ENCODE data around the gene CSF2RB. TPM values are rescaled to one million over a fixed set of nuclear protein-coding genes. Genes with fewer than 3 reads are reported as not detected.

Gene CSF2RB
- 0.02 TPM in 1 of 2 replicates, not detected in the other for total RNA-seq (2014; rRNA removed; shearing (Covaris generic))

GRCh38 chr22:36913427-36914389 is at the start of gene CSF2RB:
Gene CSF2RB (plus strand): TSS chr22:36913628. CDS start chr22:36922208, 8,580 bp downstream.
- DNase-seq (ENCODE audit: low spot score), result no peak

GRCh38 chr22:36863979-36864378 is 49.4 kb upstream of the CSF2RB start:
- no peak for DNase-seq (ENCODE audit: low spot score)

GRCh38 chr22:36864454-36865215 is 48.8 kb upstream of the CSF2RB start:
- DNase-seq (ENCODE audit: low spot score), result no peak

GRCh38 chr22:36865346-36865745 is 48.1 kb upstream of the CSF2RB start:
- DNase-seq (ENCODE audit: low spot score), result no peak

- no peak for DNase-seq (ENCODE audit: low spot score)
These were observed 45.7 kb upstream of the CSF2RB start for GRCh38 chr22:36867695-36868094.

- no peak for DNase-seq (ENCODE audit: low spot score)
These were observed 44.8 kb upstream of the CSF2RB start for GRCh38 chr22:36868546-36869181.

- peak; percentile 40 for DNase-seq (ENCODE audit: low spot score)
These were observed 43.2 kb upstream of the CSF2RB start for GRCh38 chr22:36870250-36870649.

GRCh38 chr22:36871669-36872081 is 41.8 kb upstream of the CSF2RB start:
- no peak for DNase-seq (ENCODE audit: low spot score)

GRCh38 chr22:36872084-36872483 is 41.3 kb upstream of the CSF2RB start:
- DNase-seq (ENCODE audit: low spot score), result no peak

GRCh38 chr22:36872866-36873498 is 40.4 kb upstream of the CSF2RB start:
- no peak for DNase-seq (ENCODE audit: low spot score)

- DNase-seq (ENCODE audit: low spot score), result peak; percentile 27
These were observed 39.7 kb upstream of the CSF2RB start for GRCh38 chr22:36873614-36874308.

GRCh38 chr22:36874309-36874696 is 39.1 kb upstream of the CSF2RB start:
- no peak for DNase-seq (ENCODE audit: low spot score)

GRCh38 chr22:36874736-36875135 is 38.7 kb upstream of the CSF2RB start:
- no peak for DNase-seq (ENCODE audit: low spot score)

- DNase-seq (ENCODE audit: low spot score), result no peak
These were observed 37.7 kb upstream of the CSF2RB start for GRCh38 chr22:36875741-36876140.

GRCh38 chr22:36879775-36880174 is 33.7 kb upstream of the CSF2RB start:
- no peak for DNase-seq (ENCODE audit: low spot score)

GRCh38 chr22:36881504-36882245 is 31.8 kb upstream of the CSF2RB start:
- no peak for DNase-seq (ENCODE audit: low spot score)

- no peak for DNase-seq (ENCODE audit: low spot score)
These were observed 28.9 kb upstream of the CSF2RB start for GRCh38 chr22:36884349-36885158.

- no peak for DNase-seq (ENCODE audit: low spot score)
These were observed 28.0 kb upstream of the CSF2RB start for GRCh38 chr22:36885474-36885873.

GRCh38 chr22:36886016-36886415 is 27.4 kb upstream of the CSF2RB start:
- no peak for DNase-seq (ENCODE audit: low spot score)

Data from A172 (cell line).